Stimulated activated CD8-positive, alpha-beta memory T cell treated with anti-CD3 and anti-CD28 coated beads, Interleukin-15, amount 100 ng/mL, for 24 hours (primary cell): ENCODE measurements around the gene FRMD5.

Source experiments
- DNase-seq: peaks from one replicate; pipeline ENCODE4 v3.0.0-alpha.2; 2020; ENCODE audit warnings: low read depth

FRMD5 gene

GRCh38 chr15:43927203-43927602, 267.9 kb downstream of the FRMD5 start:
- no peak for DNase-seq

DNA sequence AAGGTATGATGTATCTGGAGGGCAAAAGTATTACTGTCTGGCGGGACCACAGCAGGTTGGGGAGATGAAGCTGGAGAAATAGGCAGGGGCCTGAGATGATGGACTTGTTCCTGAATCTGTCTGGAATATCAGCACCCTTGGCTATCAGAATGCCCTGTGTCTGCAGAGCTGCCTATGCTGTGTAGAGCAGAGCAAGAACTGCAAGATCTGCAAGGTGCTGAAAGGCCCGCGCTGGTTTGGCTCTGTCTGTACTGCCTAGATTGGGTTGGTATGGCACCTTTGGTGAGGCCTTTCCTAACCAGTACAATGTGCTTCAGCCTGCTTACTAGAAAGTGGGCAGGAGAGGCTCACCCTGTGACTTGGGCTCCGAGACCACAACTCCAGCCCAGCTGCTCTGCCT, 271.5 kb downstream of the FRMD5 start:
- no peak for DNase-seq

- no peak for DNase-seq
Observed at GRCh38 chr15:43922021-43922420, 273.1 kb downstream of the FRMD5 start.

- no peak for DNase-seq
Observed at GRCh38 chr15:43920815-43921214, 274.3 kb downstream of the FRMD5 start.

DNA sequence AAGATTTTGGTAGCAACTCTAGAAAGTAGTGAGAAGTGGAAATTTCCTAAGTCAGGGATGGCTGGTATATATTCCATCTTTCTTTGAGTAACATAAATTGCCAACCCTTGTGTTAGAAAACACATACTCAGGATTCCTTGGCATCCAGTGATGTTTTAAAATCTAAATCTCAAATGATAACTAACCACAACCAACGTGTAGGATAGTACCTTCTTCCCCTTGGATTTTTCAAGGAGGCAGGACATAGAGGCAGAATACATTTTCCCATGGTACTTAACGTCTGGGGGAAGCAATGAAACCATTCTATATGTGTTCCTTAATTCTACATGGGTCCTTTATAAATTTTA, 274.8 kb downstream of the FRMD5 start:
- no peak for DNase-seq

- no peak for DNase-seq
Observed at GRCh38 chr15:43919540-43920253, 275.4 kb downstream of the FRMD5 start.

GRCh38 chr15:43918717-43919116, 276.4 kb downstream of the FRMD5 start:
- DNase-seq: no peak

DNA sequence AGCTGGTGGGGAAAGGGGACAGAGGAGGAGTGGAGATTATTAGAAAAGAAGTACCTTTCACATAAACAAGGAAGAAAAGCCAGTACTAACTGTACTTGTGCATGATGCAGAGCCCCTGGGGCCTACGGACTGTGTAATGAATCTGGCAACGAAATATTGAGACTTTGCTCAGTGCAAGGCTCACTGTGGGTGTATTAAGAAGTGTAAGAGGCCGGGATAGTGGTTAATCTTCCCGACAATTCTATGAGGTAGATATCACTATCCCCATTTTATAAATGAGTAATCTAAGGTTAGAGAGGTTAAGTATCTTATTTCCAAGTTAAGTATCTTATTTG, 278.8 kb downstream of the FRMD5 start:
- no peak for DNase-seq

GRCh38 chr15:43915631-43916325, 279.3 kb downstream of the FRMD5 start:
- DNase-seq: no peak

- DNase-seq: no peak
Observed at GRCh38 chr15:43913941-43914340, 281.1 kb downstream of the FRMD5 start.

- no peak for DNase-seq
Observed at GRCh38 chr15:43913026-43913780, 281.9 kb downstream of the FRMD5 start.

DNA sequence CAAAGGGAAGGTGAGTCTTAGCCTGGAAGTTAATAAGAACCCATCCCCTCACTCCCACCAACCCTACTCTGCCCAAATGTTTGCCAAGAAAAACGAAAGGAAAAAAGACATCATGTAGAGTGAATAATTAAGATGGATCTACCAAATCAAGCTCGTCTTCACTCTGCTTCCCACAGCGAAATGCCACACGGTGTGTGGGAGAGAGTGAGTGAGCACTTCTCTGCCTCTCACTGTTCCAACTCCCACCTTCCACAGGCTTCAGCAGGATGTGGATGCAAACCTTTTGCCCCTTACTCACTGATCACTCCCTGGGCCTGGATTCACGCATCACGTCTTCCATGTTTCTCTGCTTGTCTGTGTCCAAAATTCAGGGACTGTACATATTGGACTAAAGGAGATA, 282.9 kb downstream of the FRMD5 start:
- DNase-seq: no peak

DNA sequence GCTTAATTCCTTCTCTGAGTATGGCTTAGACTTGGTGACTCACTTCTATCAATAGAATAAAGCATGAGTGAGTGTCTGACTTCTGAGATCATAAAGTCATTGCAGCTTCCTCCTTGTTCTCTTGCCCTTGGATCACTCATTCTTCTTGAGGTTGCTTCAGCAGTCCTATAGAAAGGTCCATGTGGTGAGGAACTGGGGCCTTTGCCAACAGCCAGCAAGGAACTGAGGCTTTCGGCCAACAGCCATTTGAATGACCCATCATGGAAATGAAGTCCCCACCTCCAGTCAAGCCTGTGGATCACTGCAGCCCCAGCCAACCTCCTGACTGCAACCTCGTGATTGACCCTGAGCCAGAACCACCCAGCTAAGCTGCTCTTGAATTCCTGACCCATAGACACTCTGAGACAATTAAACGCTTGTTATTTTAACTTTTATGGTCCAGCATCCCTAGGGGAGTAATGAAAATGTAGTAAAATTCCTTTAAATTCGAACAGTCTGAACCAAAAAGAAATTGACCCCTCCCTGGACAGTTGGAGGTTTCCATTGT, 283.8 kb downstream of the FRMD5 start:
- DNase-seq: no peak

- DNase-seq: no peak
Observed at GRCh38 chr15:43908516-43909050, 286.5 kb downstream of the FRMD5 start.

- DNase-seq: no peak
Observed at GRCh38 chr15:43905755-43906154, 289.3 kb downstream of the FRMD5 start.

DNA sequence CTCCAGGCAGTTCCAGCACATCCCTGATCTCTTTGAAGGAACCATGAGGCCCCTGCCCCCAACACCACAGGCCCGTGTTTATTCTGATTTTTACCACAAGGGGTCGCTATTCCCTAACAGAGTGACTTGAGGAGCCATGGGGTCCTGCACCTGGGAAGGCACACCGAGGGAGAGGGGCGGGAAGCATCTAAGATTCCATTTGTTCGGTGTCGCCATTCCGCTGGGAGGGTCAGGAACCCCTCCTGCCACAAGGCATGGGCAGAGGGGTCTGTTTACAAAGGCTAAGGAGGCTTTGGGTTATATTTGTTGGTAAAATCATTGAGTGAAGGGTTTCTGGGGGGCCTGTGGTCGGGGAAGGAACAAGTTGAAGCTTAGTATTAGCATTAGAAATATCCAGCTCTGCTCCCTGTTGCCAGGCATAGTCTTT, 291.2 kb downstream of the FRMD5 start:
- DNase-seq: peak; percentile 5

DNA sequence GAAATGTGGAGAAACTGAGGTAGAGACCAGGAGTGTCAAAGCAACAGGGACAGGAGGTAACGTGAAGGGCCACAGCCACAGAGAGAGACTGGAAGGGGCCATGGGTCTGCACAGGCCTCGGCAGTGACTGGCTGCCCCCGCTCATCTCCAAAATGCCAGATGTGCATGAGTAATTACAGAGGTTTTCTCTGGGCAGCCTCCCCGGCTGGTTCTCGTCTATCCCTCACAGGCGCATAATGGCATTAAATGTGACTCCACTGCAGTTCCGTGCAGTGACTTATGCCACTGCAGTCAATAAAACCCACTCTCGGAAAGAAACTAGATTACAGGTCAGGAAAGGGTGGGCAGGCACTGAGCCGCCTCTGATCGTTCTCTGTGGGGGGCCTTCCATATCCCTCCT, 293.6 kb downstream of the FRMD5 start:
- DNase-seq: no peak

- DNase-seq: no peak
Observed at GRCh38 chr15:43900996-43901395, 294.1 kb downstream of the FRMD5 start.

DNA sequence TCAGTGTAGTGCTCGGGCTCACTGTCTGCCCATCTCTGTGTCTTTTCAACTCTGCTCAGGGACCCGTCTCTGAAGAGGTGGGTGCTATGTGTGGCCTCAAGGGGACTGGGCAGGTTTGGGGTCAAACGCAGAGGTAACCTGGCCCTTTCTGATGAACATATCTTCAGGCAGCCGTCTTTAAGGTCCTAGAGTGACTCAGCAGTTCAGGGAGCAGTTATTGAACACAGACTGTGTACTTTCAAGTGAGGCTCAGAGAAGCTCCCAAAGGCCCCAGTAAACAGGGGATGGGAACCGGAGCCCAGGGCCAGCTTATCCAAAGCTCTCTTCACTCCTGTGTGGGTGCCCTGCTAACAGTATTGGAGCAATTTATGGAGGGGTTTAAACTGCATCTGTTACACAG, 295.1 kb downstream of the FRMD5 start:
- DNase-seq: no peak

GRCh38 chr15:43898891-43899290, 296.2 kb downstream of the FRMD5 start:
- no peak for DNase-seq

- no peak for DNase-seq
Observed at GRCh38 chr15:43896543-43896942, 298.5 kb downstream of the FRMD5 start.

- no peak for DNase-seq
Observed at GRCh38 chr15:43895586-43895985, 299.5 kb downstream of the FRMD5 start.

GRCh38 chr15:43893956-43894355, 301.1 kb downstream of the FRMD5 start:
- DNase-seq: no peak
